Activated CD4-positive, alpha-beta T cell treated with anti-CD3 and anti-CD28 coated beads, Interleukin-2, amount 50 U/mL, for 1 hour (primary cell): ENCODE measurements around the gene HDAC10.

Experiments used
- DNase-seq: peaks from one replicate; pipeline ENCODE4 v3.0.0-alpha.2; 2020

Gene HDAC10

GRCh38 chr22:50232481-50233151 lies 18.4 kb downstream of the HDAC10 start:
- no peak for DNase-seq

- DNase-seq = no peak
These were observed 21.7 kb downstream of the HDAC10 start for GRCh38 chr22:50229370-50229769.

DNA sequence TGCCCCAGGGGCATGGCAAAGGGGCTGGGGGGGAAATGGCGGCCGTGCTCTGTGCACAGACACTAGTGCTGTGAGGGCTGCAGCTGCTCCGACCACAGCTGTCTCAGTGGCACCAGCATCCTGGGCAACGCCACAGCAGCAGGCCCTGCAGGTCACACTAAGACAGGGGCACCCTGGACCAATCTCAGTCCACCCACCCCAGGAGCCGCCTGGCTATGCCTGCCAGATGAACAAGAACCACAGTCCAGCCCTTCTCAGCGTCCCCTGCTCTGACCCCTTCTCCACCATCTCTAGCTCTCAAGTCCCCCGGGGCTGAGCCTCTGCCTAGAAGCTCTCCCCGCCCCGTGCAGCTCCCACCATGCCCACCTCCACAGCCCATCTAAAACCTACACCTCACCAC lies 22.7 kb downstream of the HDAC10 start:
- DNase-seq = no peak

DNA sequence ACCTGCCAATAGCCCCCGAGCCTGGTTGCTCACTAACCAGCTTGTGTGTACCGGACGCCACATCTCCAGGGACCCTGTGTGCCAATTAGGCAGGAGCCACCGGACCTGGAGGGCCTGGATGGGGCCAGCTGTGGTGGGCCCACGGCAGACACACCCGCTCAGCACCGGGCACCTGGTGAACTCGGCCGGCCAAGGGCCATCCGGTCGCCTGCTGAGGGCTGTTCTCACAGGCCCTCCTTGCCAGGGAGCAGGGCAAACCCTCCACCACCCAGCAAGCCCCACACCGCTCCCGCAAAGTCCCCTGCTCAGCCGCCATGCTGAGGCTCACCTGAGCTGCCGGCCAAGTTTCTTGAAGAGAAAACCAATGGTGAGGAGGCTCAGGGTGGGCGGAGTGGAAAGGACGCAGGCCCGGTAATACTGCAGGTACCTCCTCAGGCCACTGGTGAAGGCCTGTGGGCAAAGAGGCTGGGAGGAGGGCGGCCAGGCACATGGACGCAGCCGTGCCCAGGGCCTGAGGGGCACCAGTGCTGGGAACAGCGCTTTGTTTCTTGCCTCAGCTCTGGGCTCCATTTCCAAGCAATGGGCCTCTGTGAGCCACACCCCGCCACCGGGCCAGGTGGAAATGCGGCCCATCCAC lies 23.4 kb downstream of the HDAC10 start:
- no peak for DNase-seq

- DNase-seq = no peak
These were observed 24.2 kb downstream of the HDAC10 start for GRCh38 chr22:50226875-50227165.

- no peak for DNase-seq
These were observed 24.8 kb downstream of the HDAC10 start for GRCh38 chr22:50226063-50226874.

- no peak for DNase-seq
These were observed 25.7 kb downstream of the HDAC10 start for GRCh38 chr22:50225200-50225969.

DNA sequence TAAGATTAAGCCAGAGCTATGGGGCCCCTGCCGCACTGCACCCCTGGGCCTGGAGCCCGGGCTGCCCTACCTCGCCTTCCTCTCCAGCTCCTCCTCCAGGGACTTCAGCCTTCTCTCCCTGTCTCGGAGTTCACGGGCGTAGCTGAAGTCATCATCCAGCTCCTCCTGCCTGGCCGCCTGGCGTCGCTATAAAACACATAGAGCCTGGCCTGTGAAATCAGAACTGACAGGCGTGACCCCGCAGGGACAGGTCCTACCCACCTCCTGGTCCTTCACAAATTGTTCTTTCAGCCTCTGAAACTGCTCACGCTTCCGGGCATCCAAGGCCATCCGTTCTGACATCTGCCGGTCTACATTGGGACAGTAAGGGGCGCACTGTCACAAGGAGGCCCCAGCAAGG lies 27.0 kb downstream of the HDAC10 start:
- DNase-seq = no peak

DNA sequence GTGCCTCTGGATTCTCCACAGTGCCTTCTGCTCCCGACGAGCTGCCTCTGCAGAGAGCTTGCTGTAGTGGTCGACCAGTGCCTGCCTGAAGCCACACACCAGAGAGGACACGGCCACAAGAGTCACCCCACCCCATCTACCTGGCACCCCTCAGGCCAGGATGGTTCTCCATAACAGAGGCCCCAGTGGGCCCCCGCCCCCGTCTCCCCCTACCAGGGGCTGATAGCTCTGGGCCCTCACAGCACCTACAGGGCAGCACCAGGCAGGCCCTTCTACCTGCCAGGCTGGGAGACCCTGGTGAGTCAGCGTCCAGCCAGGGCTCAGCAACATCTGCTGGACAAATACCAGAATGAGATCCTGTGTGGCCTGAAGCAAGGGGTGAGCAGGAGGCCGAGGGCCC lies 28.6 kb downstream of the HDAC10 start:
- no peak for DNase-seq

DNA sequence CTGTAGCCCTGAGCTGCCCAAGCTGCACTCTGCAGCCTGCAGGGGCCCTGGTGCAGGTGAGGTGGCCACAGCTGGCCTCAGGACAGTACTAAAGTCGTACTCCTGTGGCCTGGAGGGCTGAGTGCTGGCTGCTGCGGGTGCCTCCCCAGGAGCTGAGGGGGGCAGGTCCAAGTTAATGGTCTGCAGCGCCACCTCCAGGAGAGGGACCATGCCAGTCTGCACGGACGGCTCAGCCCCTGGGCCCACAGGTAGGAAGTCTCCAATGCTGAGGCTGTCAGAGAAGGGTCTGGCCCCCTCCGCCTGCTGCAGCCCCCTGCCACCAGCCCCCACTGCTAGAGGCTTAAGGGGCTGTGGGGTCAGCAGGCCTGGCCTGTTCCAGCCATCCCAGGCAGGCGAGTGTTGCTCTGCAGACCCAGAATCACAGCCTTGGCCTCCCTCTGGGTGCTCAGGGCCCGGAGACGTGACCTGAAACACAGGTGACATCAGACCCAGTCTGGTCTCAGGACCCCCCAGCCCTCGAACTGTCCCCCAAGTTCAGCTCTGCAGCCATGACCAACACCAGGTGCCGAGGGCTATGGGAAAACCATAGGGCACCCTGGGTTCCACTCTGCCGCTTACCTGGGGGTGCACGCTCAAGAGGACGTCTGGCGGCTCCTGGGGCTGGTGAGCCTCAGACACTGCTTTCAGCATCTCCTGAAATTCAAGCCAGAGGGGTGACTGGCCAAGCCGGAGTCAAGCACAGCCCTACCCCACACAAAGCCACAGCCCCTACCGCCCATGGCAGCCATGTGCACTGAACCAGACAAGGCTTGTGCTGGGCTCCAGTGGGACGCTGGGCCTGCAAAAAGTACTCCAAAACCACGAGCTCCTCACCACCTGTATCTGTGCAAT lies 29.4 kb downstream of the HDAC10 start:
- no peak for DNase-seq

- no peak for DNase-seq
These were observed 30.3 kb downstream of the HDAC10 start for GRCh38 chr22:50220603-50221409.

DNA sequence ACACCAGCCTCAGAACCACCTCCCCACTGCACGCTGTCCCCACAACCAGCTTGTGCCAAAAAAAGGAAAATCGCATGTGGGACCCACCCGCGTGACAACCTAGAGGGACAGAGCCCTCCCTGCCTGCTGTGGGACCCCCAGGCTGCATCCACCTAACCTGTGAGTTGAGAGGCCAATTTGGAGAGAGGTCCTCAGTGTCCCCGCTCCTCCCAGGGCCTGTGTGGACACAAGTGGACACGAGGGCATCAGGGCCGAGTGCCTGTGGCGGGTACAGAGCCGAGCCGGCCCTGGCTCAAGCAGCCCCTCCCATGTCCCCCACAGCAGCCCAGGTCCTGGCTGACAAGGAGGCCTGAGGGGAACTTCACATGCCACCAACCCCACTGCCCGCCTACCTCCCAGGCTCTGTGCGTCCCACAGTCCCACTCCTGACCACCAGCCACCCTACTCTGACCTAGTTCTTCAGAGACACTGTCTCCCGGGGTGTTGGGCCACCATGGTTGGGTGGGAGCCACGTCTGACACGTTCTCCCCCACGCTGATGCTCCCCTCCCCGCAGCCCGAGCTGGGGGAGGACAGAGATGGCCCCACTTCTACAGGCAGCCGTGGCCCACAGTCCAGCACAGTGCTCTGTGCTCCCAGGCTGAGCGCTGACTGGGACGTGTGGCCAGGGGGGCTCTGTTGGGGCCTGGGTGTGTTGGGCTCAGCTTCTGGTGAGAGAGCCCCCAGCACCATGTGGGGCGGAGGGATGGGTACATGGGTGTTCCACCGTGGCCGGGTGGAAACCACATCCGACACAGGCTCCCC lies 31.1 kb downstream of the HDAC10 start:
- no peak for DNase-seq

GRCh38 chr22:50218996-50219727 lies 31.9 kb downstream of the HDAC10 start:
- DNase-seq = no peak

DNA sequence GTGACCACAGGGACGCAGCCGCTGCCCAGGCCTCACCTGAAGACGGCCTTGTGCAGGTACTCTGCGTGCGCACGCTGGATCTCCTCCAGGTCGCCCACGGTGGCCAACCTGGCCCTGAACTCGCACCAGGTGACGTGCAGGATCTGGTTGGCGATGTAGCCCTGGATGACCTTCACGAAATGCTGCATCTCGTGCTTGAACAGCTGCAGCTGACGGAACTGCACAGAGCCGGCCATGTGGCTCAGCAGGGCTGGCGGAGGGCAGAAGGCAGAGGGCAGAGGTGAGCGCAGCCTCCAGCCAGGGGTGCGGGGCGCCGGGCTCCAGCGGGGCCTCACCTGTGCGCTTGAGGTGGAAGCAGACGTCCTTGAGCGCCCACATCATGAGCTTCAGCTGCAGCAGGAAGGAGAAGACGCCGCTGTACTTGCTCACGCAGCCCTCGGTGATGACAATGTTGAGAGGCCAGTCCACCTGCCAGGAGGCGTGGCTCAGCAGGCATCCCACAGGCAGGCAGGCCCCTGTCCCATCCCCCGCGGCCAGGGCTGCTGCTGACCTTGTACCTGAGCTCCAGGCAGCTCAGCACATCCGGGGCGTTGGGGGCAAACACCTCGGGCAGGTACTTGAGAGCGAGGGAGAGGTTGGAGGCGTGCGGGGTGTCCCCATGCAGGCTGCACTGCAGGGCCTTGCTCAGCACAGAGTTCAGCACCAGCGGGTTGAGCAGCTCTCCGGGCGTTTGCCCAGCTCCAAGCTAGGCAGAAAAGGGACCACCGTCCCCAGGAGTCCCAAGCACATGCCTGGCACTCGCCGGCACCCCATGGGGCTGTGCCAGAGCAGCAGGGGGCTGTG lies 32.7 kb downstream of the HDAC10 start:
- DNase-seq = no peak

DNA sequence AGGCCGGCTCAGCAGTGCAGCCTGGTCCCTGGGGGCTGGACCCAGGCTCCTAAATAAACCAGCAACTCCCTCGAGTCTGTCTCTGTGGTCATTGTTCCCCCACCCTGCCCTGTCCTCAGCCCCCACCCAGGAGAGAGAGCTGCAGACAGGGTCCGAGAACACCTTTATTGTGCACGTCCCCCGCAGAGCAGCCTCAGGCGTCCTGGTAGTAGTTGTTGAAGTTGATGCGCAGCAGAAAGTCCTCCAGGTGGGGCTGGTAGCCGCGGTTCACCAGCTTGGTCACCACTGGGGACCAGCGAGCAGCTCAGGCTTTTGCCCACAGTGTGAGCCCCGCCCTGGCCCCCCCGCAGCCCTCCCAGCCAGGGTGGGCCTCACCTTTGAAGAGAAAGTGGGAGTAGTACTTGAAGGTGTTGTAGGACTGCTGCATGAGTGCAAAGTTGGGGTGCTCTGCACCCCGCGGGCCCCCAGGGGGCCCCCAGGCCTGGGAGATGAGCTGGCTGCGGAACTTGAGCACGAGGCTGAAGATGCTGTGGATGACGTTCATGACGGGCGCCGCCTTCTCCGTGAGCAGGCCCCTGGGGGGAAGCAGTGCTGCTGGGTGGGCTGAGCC lies 33.4 kb downstream of the HDAC10 start:
- DNase-seq = no peak

GRCh38 chr22:50216684-50217520 lies 34.2 kb downstream of the HDAC10 start:
- DNase-seq = no peak

DNA sequence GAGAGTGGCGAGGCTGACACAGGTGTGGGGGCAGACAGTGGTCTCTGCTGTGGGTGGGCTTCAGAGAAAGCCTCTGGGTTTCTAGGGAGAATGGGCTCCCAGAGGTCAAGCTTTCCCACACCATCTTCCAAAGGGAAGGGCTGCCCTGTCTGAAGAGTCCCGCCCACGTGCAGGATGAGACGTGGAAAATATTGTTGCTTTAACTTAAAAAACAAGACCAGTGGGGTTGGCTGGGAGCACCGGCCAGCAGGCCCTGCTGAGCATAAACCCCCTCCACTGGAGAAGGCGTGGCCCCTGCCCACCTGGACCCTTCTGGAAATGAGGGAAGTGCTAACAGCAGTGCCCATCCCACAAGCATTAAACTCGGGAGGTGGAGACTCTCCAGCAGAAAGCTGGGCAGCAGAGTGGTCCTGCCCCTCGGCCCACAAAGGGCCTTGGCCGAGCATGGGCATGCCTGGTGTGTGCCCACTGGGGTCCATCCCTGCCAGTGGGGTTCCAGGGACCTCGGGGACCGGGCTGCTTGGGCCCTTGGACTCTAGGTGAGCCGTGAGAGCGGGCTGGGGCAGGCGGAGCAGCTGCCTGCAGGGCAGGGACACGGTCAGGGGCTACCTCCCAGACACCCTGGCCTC lies 34.9 kb downstream of the HDAC10 start:
- no peak for DNase-seq
